Ovary (tissue), 3 donors: ENCODE results near the gene C3orf20.

Source experiments
- CTCF ChIP-seq, 3 donors: fragments of 450-650 bp in 2 of 3; fragments of 200-600 bp in 1 of 3; IDR thresholded peaks; one replicate each; pipeline versions ENCODE4 v1.5.1 to v1.8.0; 2016 to 2022; ENCODE audit warnings: antibody characterized with exemption in 3 of 3, mild to moderate bottlenecking in 1 of 3
- POLR2A ChIP-seq: fragments of 450-650 bp; IDR thresholded peaks from one replicate; pipeline ENCODE4 v1.6.1; 2017; ENCODE audit warnings: antibody characterized with exemption, mild to moderate bottlenecking, moderate library complexity
- donor health status: DM: no; HTN: no; CAD: no.

DNA sequence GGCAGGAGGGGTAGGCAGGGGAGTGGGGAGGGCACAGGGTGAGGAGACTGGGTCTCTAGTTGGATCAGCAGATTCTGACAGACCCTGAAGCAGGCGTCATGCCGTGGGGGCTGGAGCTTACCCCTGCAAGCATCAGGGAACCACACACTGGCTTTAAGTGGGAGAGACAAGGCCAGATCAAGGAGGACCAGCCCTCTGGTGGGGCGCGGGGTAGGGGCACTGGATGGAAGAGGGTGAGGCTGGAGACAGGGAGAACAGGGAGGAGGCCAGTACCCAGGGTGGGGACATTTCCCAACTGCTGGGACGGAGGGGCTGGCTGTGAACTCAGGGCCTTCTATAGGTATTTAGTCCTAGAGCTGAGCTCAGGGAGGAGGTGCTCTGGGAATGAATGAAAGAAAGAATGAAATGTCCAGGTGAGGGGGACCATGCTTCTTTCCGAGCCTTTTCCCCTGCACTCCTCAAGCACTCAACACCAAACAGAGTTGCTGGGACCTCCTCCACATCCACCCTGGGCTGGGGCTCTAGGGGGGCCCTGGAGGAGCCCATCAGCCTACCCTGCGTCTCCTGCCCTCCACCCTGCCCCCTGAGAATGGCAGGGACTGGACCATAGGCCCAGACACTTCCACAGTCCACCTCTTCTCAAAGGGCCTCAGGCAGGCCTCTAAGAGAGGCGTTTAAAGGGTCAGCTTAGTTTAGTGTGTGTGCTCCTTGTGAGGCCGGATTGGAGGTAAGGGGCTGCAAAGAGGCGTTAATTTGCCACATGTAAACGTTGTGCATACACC lies 94.8 kb downstream of the C3orf20 start:
- TF ChIP-seq CTCF (IDR thresholded peaks at IDR 0.05) (no peak), POLR2A (no peak)
